B cell (primary cell): Measurements from ENCODE around the gene ATXN1. TPM values are rescaled to one million over a fixed set of nuclear protein-coding genes. Genes with fewer than 3 reads are reported as not detected.

ENCODE experiments used
- ATAC-seq: fragments of 200-7000 bp; cut with Tn5 transposase; one replicate; pipeline ENCODE4 v1.10.0; 2021; ENCODE audit warnings: low read depth, mild to moderate bottlenecking, moderate number of reproducible peaks, moderate library complexity
- CTCF ChIA-PET: fragments of 350-600 bp; sonication (Branson Sonifier 250); formaldehyde crosslinking; loops from one replicate; lab custom pipeline; 2021; ENCODE audit warnings: antibody characterized with exemption, inconsistent platforms; lab: Charles Lee
- POLR2A ChIA-PET: fragments of 350-600 bp; sonication (Branson Sonifier 250); formaldehyde crosslinking; loops from one replicate; lab custom pipeline; 2021; ENCODE audit warnings: antibody characterized with exemption; lab: Charles Lee
- DNase-seq: peaks from one replicate; pipeline ENCODE4 v3.0.0; 2013
- H2AFZ ChIP-seq: 2 replicates; pipeline ENCODE4 v1.6.1; 2012; ENCODE audit warnings: mild to moderate bottlenecking, low read depth, low read length; ENCODE audit not compliant: insufficient read depth, poor library complexity, severe bottlenecking
- H3K27ac ChIP-seq, 2 donors: 1 replicate in 1 of 2; 2 replicates in 1 of 2; pipeline ENCODE4 v1.5.1; 2012 to 2013; ENCODE audit warnings: low read length in 2 of 2, mild to moderate bottlenecking in 2 of 2, moderate library complexity in 1 of 2
- H3K27me3 ChIP-seq, 4 experiments: fragments of 200-600 bp in 1 of 4; sonication (generic) in 1 of 4; replicated peaks in 1 of 4; 1 replicate in 2 of 4; 2 replicates in 2 of 4; pipeline versions ENCODE4 v1.6.1 to v1.7.0; 2013 to 2016; ENCODE audit warnings: low read length in 3 of 4, mild to moderate bottlenecking in 2 of 4, mixed read lengths in 1 of 4, moderate library complexity in 1 of 4; ENCODE audit not compliant: insufficient read depth in 4 of 4, control insufficient read depth in 3 of 4; ENCODE audit errors: control extremely low read depth in 1 of 4
- H3K36me3 ChIP-seq, 2 experiments: replicated peaks in 1 of 2; 1 replicate in 1 of 2; 2 replicates in 1 of 2; pipeline versions ENCODE4 v1.6.1 to v1.7.1; 2013; ENCODE audit warnings: low read length in 1 of 2; ENCODE audit not compliant: insufficient read depth in 2 of 2, control insufficient read depth in 1 of 2; ENCODE audit errors: control extremely low read depth in 1 of 2, extremely low read depth in 1 of 2
- H3K4me1 ChIP-seq, 2 donors: fragments of 200-600 bp in 1 of 2; sonication (generic) in 1 of 2; 1 replicate in 1 of 2; 2 replicates in 1 of 2; pipeline versions ENCODE4 v1.5.1 to v1.6.1; 2013 to 2017; ENCODE audit warnings: low read length in 2 of 2; ENCODE audit not compliant: control insufficient read depth in 2 of 2, insufficient read depth in 2 of 2
- H3K4me2 ChIP-seq: replicated peaks from 2 replicates; pipeline ENCODE3; 2012; ENCODE audit warnings: mild to moderate bottlenecking, low read depth, low read length; ENCODE audit not compliant: poor library complexity, severe bottlenecking
- H3K4me3 ChIP-seq, 5 experiments: fragments of 200-600 bp in 1 of 5; sonication (generic) in 1 of 5; 1 replicate in 3 of 5; 2 replicates in 2 of 5; pipeline versions ENCODE4 v1.5.1 to v1.7.0; 2011 to 2016; ENCODE audit warnings: low read length in 4 of 5, mild to moderate bottlenecking in 4 of 5, low read depth in 2 of 5, control low read depth in 1 of 5, moderate library complexity in 1 of 5; ENCODE audit not compliant: insufficient read depth in 1 of 5; ENCODE audit errors: control extremely low read depth in 1 of 5, extremely low read depth in 1 of 5
- H3K79me2 ChIP-seq: fragments of 200-600 bp; sonication (generic); one replicate; pipeline ENCODE4 v1.6.0; 2016; ENCODE audit warnings: low read length; ENCODE audit not compliant: control insufficient read depth, insufficient read depth
- H3K9ac ChIP-seq: fragments of 200-600 bp; sonication (generic); 2 replicates; pipeline ENCODE4 v1.6.1; 2017; ENCODE audit warnings: mild to moderate bottlenecking, low read length, moderate library complexity
- H3K9me3 ChIP-seq, 3 donors: one replicate each; pipeline versions ENCODE4 v1.6.1 to v1.7.1; 2013; ENCODE audit warnings: low read length in 2 of 3; ENCODE audit not compliant: control insufficient read depth in 2 of 3, insufficient read depth in 1 of 3; ENCODE audit errors: control extremely low read depth in 1 of 3
- H4K20me1 ChIP-seq: 2 replicates; pipeline ENCODE4 v1.6.0; 2012; ENCODE audit warnings: mild to moderate bottlenecking, low read length; ENCODE audit not compliant: insufficient read depth, control insufficient read depth, poor library complexity, severe bottlenecking
- H3K27ac Mint-ChIP-seq: one replicate; pipeline ENCODE4 v1.8.0; 2021; ENCODE audit warnings: mixed read lengths
- H3K27me3 Mint-ChIP-seq: one replicate; pipeline ENCODE4 v1.8.0; 2021; ENCODE audit warnings: mixed read lengths
- H3K4me1 Mint-ChIP-seq: one replicate; pipeline ENCODE4 v1.8.0; 2021; ENCODE audit warnings: mixed read lengths
- H3K4me3 Mint-ChIP-seq: one replicate; pipeline ENCODE4 v1.8.0; 2021; ENCODE audit warnings: mixed read lengths
- H3K9me3 Mint-ChIP-seq: one replicate; pipeline ENCODE4 v1.8.0; 2022; ENCODE audit warnings: mixed read lengths; ENCODE audit not compliant: insufficient read depth
- EZH2 ChIP-seq: IDR thresholded peaks from 2 replicates; pipeline ENCODE4 v1.6.1; 2012; ENCODE audit warnings: borderline replicate concordance, low read depth, mild to moderate bottlenecking, moderate library complexity, low read length; ENCODE audit not compliant: insufficient read depth, poor library complexity, severe bottlenecking
- WGBS: methylation state at CpG from one replicate; pipeline ENCODE4 v1.1.5; 2013; ENCODE audit warnings: missing lambda C conversion rate; ENCODE audit not compliant: insufficient coverage; 5-methylcytosine and 5-hydroxymethylcytosine counted together
- intact Hi-C: fragments of 100-400 bp; cut with micrococcal nuclease; formaldehyde crosslinking; loops from one replicate; pipeline ENCODE4 v1.10.0; 2022
- polyA plus RNA-seq: library from polyadenylated mRNA; depleted of rRNA; stranded (reverse); fragments of >200 nt; gene quantifications from 2 replicates; pipeline ENCODE4 v1.2.3, GENCODE V29; 2012
- total RNA-seq, 2 donors: library from RNA; stranded (reverse); fragments of 120-200 nt in 1 of 2; gene quantifications; 1 replicate in 1 of 2; 2 replicates in 1 of 2; pipeline versions ENCODE4 v1.2.3 to v1.2.4, GENCODE V29; 2013 to 2022
- TF ChIP-seq, protein P1 (sequence below): fragments of 200-600 bp; IDR thresholded peaks from one replicate; pipeline ENCODE4 v1.8.0; 2022; ENCODE audit warnings: antibody characterized with exemption, mild to moderate bottlenecking

Gene ATXN1
- total and polyA plus RNA-seq, 2 donors (not counting 1 experiment from before 2014, with no cell fraction given) = 5.7 to 63.8 TPM

DNA sequence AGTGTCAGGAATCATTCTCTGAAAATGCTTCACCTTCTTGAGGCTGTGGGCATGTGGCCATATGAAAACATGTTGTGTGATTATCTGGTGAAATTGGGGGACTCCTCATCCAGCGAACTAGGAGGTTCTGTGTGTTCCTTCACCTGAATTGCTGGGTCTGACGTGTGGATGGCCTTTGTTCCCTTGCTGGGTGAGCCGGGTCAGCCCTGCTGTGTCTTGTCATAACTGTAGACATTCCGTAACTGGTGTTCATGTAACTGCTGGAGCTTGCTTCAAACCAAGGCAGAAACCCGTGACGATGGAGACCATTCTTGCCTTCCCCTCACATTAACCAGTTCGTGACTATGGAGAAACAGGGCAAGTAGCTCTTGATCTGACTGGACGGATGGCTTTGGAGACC is 399.4 kb downstream of the ATXN1 start:
- no peak for TF ChIP-seq EZH2
- H3K27me3 ChIP-seq = no peaks in the 10 kb centered on the region
- intact Hi-C loops = no loop called here
- H3K9me3 ChIP-seq = no peaks in the 10 kb centered on the region
- H3K9ac ChIP-seq = no peak overlapping the region
- H3K4me1 ChIP-seq = no peaks in the 10 kb centered on the region
- CTCF ChIA-PET = interaction anchor here (1.0 to 1.2 kb wide), 2 partner anchors 9 to 32 kb away, joined by 3 to 7 read pairs; no protein-coding TSS in a partner anchor
- POLR2A ChIA-PET = no interaction called here
- no peaks in the 10 kb centered on the region for H4K20me1 ChIP-seq
- ATAC-seq (no peak), DNase-seq (no peak)
- no peak overlapping the region for H3K4me3 ChIP-seq
- 83% methylated on average over 7 of the region's 8 CpGs for WGBS
- H3K36me3 ChIP-seq = no peaks in the 10 kb centered on the region
- H3K27me3 Mint-ChIP-seq = peaks cover 6% of the 10 kb centered on the region
- no peak overlapping the region for H2AFZ ChIP-seq
- no peak overlapping the region for H3K4me3 Mint-ChIP-seq
- peaks cover 2% of the 10 kb centered on the region for H3K4me1 Mint-ChIP-seq
- no peak overlapping the region for H3K4me2 ChIP-seq
- H3K27ac Mint-ChIP-seq = no peak overlapping the region
- no peaks in the 10 kb centered on the region for H3K79me2 ChIP-seq
- H3K9me3 Mint-ChIP-seq = no peaks in the 10 kb centered on the region
- H3K27ac ChIP-seq = no peak overlapping the region

DNA sequence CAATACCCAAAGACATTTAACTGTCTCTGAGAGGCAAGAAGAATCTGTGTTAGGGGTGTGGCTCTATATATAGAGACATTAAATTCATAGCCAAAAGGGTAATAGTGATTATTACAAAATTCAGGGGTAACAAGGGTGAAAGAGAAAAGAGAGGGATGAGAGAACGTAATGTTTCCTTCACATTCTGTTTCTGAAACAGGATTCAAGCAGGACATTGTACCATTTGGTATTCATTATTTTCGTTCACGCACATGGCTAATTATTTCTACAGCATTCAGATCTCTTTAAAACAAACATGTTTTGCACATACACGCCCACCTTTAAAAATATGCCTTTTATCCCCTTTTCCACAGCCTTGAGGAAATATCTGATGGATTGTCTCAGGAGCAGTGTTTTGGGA is 400.1 kb downstream of the ATXN1 start:
- Histone ChIP-seq H3K27ac (no peak overlapping the region), H3K4me3 (no peak overlapping the region), H4K20me1 (no peaks in the 10 kb centered on the region), H3K4me1 (no peaks in the 10 kb centered on the region), H3K27me3 (no peaks in the 10 kb centered on the region), H3K79me2 (no peaks in the 10 kb centered on the region), H2AFZ (no peak overlapping the region), H3K9me3 (no peaks in the 10 kb centered on the region), H3K9ac (no peak overlapping the region), H3K4me2 (no peak overlapping the region), H3K36me3 (no peaks in the 10 kb centered on the region)
- no peak overlapping the region for H3K27ac Mint-ChIP-seq
- peaks cover 6% of the 10 kb centered on the region for H3K27me3 Mint-ChIP-seq
- no peak for TF ChIP-seq EZH2
- TF ChIP-seq, protein P1, sequence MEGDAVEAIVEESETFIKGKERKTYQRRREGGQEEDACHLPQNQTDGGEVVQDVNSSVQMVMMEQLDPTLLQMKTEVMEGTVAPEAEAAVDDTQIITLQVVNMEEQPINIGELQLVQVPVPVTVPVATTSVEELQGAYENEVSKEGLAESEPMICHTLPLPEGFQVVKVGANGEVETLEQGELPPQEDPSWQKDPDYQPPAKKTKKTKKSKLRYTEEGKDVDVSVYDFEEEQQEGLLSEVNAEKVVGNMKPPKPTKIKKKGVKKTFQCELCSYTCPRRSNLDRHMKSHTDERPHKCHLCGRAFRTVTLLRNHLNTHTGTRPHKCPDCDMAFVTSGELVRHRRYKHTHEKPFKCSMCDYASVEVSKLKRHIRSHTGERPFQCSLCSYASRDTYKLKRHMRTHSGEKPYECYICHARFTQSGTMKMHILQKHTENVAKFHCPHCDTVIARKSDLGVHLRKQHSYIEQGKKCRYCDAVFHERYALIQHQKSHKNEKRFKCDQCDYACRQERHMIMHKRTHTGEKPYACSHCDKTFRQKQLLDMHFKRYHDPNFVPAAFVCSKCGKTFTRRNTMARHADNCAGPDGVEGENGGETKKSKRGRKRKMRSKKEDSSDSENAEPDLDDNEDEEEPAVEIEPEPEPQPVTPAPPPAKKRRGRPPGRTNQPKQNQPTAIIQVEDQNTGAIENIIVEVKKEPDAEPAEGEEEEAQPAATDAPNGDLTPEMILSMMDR = no peak
- no peaks in the 10 kb centered on the region for H3K4me1 Mint-ChIP-seq
- POLR2A ChIA-PET = no interaction called here
- no CpG with 5 or more reads among the region's 4 CpGs for WGBS
- no peaks in the 10 kb centered on the region for H3K9me3 Mint-ChIP-seq
- DNase-seq = no peak
- no peak overlapping the region for H3K4me3 Mint-ChIP-seq
- CTCF ChIA-PET = no interaction called here
- intact Hi-C loops = no loop called here
- ATAC-seq = no peak
